AG20443 (cell line): ENCODE results near the gene GNL3.
"Not testable (repeated sequence)": the region's sequence is repeated elsewhere in the genome, so short reads cannot be mapped to it uniquely, and the experiment has no call there.

Experiments used
- DNase-seq: peaks from one replicate; pipeline ENCODE4 v3.0.0; 2012; ENCODE audit warnings: low spot score, mixed read lengths

The GNL3 gene, protein sequence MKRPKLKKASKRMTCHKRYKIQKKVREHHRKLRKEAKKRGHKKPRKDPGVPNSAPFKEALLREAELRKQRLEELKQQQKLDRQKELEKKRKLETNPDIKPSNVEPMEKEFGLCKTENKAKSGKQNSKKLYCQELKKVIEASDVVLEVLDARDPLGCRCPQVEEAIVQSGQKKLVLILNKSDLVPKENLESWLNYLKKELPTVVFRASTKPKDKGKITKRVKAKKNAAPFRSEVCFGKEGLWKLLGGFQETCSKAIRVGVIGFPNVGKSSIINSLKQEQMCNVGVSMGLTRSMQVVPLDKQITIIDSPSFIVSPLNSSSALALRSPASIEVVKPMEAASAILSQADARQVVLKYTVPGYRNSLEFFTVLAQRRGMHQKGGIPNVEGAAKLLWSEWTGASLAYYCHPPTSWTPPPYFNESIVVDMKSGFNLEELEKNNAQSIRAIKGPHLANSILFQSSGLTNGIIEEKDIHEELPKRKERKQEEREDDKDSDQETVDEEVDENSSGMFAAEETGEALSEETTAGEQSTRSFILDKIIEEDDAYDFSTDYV

GRCh38 chr3:52685709-52686691 is at the start of gene GNL3, which contains the start of gene PBRM1:
Gene GNL3 (plus strand): TSS chr3:52686032. CDS start chr3:52686093, 61 bp downstream.
Gene PBRM1 (minus strand): TSS chr3:52685913.
- DNase-seq = peak; percentile 95

GRCh38 chr3:52636673-52637072 is 49.2 kb upstream of the GNL3 start:
- DNase-seq = peak; percentile 10

DNA sequence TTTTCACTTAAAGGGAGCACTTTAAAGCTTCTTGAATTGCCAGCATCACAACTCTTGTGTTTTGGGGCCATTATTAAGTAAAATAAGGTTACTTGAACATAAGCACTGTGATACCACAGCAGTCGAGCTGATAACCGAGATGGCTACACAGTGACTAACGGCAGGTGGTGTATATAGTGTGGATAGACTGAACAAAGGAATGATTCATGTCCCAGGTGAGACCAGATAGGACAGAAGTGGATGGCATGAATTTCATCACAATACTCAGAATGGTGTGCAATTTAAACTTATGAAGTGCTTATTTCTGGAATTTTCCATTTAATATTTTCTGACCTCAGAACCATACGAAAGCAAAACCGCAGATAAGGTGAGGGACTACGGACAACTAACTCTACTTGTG is 40.3 kb upstream of the GNL3 start:
- DNase-seq = no peak

- peak; percentile 52 for DNase-seq
Observed at GRCh38 chr3:52649461-52650210, 36.2 kb upstream of the GNL3 start.

DNA sequence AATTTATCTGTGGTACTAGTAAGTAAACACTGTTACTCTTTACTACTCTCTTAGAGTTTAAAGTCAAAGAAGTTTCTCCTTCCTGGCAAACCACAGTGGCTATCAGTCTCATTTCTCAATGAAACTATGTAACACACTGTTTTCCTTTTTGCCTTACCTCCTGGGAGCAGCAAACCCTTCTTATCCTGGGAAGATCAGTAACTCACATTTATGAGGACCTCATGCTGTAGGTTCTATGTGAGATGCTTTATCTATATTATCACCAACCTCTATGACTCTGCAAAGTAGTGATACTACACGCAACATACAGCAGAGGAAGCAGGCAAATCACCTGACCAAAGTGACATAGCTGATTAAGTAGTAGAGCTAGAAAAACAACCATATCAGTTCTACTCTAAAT is 35.4 kb upstream of the GNL3 start:
- no peak for DNase-seq

GRCh38 chr3:52651592-52651991 is 34.2 kb upstream of the GNL3 start:
- no peak for DNase-seq

DNA sequence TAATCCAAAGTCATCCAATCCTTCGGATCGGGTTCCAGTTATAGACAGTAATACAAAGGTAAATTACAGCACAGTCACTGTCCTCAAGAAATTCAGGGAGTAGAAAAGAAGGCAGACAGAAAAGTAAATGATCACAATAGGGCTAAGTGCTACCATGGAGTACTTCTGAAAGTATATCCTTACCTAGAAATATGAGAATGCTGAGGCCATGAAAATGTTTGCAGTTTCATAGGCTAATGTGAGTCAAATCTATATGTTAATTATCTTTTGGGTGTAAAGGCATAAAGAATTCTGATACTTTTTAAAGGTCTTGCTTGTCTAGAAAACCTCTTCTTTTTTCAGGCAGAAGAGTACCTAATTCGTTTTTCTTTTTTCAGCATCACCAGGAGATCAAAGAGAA is 29.9 kb upstream of the GNL3 start:
- DNase-seq = no peak

GRCh38 chr3:52660046-52660445 is 25.8 kb upstream of the GNL3 start:
- no peak for DNase-seq

DNA sequence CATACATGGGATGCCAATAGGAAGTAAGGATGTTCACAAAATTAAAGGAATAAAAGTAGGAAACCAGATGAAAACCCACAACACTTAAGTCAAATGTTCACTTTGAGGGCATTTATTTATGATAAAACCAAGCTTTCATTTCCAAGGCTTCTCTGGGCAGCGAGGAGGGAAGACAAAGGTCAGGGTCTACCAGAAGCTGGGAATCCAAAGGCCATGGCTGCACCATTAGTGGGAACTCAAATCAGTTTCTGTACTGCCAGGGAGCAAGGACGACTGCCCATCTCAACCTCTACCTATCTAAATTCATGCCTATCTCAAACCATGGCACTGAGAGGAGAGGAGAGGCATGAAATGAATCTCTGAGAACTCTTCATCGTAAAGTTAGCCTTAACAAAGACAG is 22.7 kb upstream of the GNL3 start:
- no peak for DNase-seq

- peak; percentile 84 for DNase-seq
Observed at GRCh38 chr3:52670621-52671521, 15.0 kb upstream of the GNL3 start.

DNA sequence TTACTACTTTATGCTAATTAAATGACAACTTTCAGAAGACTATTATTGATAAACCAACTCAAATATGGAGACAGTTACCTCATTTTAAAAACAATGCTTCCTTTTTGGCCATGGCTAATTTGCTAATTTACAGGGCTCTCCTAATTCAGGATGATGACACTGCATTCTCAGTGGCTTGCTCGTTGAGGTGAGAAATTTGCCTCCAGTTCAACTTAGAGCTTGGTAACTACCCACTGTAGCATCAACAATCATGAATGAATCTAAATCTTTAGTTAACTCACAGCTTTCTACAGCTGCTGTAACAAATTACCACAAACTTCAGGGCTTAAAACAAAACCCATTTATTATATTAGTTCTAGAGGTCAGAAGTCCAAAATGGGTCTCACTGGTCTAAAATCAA is 14.2 kb upstream of the GNL3 start:
- DNase-seq = no peak

DNA sequence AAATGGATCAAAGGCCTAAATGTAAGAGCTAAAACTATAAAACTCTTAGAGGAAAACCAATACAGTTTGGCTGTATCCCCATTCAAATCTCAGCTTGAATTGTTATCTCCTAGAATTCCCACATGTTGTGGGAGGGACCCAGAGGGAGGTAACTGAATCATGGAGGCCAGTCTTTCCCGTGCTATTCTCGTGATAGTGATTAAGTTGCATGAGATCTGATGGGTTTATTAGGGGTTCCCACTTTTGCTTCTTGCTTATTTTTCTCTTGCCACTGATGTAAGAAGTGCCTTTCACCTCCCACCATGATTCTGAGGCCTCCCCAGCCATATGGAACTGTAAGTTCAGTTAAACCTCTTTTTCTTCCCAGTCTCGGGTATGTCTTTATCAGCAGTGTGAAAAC is 9.6 kb upstream of the GNL3 start:
- not testable (repeated sequence) for DNase-seq

DNA sequence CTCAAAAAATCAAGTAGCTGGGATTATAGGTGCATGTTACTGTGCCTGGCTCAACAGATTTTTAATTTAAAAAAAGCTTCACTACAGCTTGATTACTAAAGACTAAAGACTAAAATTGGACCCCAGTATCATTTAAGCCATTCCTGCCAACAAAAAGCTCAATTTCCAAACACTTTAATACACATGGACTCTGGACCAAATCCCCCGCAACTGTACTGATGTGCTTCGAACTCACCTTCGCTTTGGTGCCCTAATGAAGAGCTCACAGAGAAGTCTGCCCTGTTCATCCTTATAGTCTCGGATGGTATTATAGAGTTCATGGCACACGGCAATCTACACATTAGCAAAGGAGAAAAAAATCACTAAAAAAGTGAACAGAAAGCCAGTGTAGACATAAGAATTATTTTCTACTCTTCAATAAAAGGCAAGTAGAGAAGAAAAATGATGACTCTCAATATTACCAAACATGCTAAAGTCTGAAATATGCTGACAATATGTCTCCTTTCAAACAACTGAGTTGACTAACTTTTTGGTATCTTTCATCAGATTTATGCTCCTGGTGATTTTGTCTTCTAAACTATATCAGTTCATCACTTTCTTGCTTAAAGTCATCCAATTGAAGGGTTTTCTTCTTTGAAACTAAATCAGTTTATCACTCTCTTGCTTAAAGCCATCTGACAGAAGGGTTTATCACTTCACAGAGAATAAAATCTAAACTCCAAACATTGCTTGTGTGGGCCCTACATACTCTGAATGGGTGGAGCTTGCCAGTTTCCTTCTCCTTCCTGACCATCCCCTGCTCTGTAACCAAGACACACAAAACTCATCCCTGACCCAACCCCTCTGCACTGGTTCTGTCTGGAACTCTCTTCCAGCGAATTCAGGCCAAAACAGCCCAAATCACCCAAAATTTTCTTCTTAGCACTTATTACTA is 7.3 kb upstream of the GNL3 start:
- no peak for DNase-seq

GRCh38 chr3:52679199-52679538 is 6.7 kb upstream of the GNL3 start:
- no peak for DNase-seq

GRCh38 chr3:52679811-52680210 is 6.0 kb upstream of the GNL3 start:
- DNase-seq = no peak

GRCh38 chr3:52681596-52681995 is 4.2 kb upstream of the GNL3 start:
- no peak for DNase-seq

GRCh38 chr3:52682016-52682415 is 3.8 kb upstream of the GNL3 start:
- peak; percentile 68 for DNase-seq

GRCh38 chr3:52683611-52684010 is 2.2 kb upstream of the GNL3 start:
- DNase-seq = no peak

GRCh38 chr3:52684184-52684583 is 1.6 kb upstream of the GNL3 start:
- no peak for DNase-seq

- peak; percentile 96 for DNase-seq
Observed at GRCh38 chr3:52685285-52685708, 535 bp upstream of the GNL3 start.
